HG02840 (cell line): ENCODE measurements around the gene CAMSAP3.

ENCODE experiments used
- ATAC-seq: cut with Tn5 transposase; IDR thresholded peaks from one replicate; pipeline ENCODE4 v1.9.1; 2021; ENCODE audit warnings: mild to moderate bottlenecking, moderate library complexity, moderate number of reproducible peaks; ENCODE audit not compliant: unreplicated experiment, low FRiP score

The CAMSAP3 gene

DNA sequence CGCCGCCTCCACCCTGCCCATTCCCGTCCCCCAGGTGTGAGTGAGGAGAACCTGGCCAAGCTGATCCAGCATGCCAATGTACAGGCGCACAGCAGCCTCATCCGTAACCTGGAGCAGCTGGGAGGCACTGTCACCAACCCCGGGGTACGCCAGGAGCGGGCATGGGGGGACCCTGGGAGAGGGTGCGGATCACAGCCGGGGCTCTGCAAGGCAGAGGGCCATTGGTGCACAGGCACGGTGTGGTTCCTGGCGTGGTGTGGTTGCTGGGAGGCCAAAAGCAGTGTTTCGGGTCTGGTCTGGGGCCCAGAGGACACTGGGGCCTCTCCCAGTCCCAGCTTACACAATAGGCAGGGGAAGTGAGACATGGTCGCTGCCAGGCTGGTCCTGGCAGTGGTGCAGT, 49.5 kb downstream of the CAMSAP3 start:
- no peak for ATAC-seq

DNA sequence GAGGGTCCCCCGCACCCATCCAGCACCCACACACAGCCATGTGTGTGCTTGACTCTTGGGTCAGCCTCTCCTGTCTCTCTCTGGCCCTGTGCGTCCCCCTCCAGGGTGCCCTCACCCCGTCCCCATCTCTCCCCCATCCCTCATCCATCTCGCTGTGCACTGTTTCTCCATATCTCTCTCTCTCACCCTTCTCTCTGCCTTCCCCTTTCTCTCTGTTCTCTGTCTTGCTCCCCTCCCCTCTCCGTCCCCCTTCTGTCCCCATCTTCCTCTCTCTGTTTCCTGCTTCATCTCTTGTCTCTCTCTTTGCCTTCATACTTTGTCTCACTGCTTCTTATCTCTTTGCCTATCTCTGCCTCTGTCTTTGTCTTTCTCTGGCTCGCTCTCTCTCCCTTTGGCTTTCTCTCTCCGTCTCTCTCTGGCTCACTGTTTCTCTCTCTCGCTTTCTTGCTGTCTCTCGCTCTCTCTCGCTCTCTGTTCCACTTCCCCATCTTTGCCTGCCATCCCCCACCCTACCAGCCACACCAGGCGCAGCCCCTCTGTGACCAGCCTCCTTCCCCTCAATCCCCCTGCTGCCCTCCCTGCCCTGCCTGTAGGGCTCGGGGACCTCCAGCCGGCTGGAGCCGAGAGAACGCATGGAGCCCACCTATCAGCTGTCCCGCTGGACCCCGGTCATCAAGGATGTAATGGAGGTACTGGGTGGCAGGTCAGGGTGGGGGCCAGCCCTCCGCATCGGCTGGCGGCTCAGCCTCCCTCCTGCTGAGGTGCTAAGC, 50.2 kb downstream of the CAMSAP3 start:
- no peak for ATAC-seq

- no peak for ATAC-seq
These were observed 50.7 kb downstream of the CAMSAP3 start for GRCh38 chr19:7646426-7646700.

DNA sequence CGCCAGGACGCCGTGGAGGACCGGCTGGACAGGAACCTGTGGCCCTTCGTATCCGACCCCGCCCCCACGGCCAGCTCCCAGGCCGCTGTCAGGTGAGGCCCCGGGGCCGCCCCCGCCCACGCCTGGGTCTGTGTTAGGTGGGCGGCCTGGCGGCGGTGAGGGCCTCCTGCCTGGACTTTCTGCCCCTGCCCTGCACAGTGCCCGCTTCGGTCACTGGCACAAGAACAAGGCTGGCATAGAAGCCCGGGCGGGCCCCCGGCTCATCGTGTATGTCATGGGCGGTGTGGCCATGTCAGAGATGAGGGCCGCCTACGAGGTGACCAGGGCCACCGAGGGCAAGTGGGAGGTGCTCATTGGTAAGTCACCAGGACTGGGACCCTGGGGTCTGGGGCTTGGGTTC, 51.5 kb downstream of the CAMSAP3 start:
- no peak for ATAC-seq

- no peak for ATAC-seq
These were observed 52.8 kb downstream of the CAMSAP3 start for GRCh38 chr19:7648265-7649014.

- ATAC-seq, result no peak
These were observed 54.5 kb downstream of the CAMSAP3 start for GRCh38 chr19:7650148-7650547.

DNA sequence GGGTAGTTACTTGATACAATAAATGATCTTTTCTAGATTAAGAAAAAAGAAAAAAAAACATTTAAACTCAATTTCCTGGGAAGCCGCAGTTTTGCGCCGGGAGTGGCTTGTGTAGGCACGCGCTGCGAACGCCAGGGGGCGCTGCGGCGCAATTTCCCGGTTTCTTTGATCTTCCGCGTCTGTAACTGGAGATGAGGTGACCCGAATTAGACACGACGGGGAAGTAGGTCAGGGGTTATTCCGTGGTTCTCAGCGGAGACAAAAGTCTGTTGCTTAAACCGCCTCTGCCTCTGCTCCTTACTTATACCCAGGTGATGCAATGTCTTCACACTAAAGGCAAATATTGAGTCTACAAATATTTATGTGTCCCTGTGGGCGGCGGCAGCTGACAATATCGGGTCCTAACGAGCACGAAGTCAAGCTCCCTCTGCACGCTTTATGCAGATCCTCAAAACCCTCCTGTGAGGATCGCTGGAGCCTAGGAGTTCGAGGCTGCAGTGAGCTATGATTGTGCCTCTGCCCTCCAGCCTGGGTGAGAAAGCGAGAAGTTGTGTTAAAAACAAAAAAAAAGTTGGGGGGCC, 56.5 kb downstream of the CAMSAP3 start:
- no peak for ATAC-seq

- ATAC-seq, result no peak
These were observed 58.7 kb downstream of the CAMSAP3 start for GRCh38 chr19:7654401-7654800.

DNA sequence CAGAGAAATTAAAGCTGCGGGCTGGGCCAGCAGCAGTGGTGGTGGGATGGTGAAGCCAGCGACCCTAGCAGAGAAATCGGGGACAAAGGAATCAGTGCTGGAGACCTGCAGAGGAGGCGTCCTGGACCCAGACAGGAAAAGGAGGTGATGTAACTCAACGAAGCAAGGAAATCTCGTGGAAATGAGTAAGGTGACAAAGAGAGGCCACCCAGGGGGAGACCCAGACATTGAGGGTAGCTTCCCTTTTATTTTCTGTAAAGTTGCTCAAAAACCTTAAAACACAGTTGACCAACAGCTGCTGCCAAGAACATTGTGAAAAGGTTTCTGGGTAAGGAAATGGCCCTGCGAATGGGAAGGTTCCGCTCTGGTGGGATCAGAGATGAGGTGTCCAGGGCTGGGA, 59.9 kb downstream of the CAMSAP3 start:
- ATAC-seq, result no peak

GRCh38 chr19:7657131-7657751, 61.6 kb downstream of the CAMSAP3 start:
- no peak for ATAC-seq

GRCh38 chr19:7658219-7658686, 62.6 kb downstream of the CAMSAP3 start:
- ATAC-seq, result no peak

DNA sequence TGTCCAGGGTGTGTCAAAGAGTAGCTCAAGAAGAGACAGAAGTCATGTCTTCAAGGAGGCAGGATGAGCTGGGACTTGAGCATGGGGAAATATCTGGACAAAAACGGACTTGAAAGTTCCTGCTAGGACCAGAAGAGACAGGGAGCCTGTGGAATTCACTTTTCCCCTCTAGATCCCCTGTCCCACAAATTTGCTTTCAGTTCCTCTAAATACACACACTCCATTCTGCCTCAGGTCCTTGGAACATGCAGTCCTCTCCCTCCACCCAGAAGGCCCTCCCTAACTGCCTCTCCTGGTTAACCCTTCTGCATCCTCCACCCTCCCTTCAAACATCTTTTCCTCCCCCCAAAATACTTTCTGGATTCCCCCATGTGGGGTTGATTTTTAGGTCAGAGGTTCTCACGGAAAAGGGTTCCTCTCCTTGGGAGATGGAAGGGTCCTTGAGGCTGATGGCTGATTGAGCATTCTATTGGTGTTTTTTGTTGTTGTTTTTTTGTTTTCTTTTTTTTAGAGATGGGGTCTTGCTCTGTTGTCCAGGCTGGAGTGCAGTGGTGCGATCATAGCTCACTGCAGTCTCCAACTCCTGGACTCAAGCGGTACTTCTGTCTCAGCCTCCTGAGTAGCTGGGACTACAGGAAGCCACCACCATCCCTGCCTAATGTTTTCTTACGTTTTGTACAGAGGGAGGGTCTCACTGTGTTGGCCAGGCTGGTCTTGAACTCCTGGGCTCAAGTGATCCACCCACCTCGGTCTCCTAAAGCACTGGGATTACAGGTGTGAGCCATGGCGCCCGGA, 66.3 kb downstream of the CAMSAP3 start:
- no peak for ATAC-seq

DNA sequence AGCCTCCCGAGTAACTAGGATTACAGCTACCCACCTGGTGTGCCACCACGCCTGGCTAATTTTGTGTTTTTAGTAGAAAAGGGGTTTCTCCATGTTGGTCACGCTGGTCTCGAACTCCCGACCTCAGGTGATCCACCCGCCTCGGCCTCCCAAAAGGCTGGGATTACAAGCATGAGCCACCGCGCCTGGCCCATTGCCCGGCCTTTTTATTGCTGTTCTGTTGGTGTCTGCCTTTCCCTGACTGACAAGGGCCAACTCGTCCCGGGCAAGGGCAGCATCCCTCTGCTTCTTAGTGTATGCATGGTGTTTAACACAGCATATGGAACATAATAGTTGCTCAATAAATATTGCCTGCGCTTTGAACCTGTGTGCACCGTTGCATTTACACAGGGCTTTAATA, 67.0 kb downstream of the CAMSAP3 start:
- no peak for ATAC-seq

DNA sequence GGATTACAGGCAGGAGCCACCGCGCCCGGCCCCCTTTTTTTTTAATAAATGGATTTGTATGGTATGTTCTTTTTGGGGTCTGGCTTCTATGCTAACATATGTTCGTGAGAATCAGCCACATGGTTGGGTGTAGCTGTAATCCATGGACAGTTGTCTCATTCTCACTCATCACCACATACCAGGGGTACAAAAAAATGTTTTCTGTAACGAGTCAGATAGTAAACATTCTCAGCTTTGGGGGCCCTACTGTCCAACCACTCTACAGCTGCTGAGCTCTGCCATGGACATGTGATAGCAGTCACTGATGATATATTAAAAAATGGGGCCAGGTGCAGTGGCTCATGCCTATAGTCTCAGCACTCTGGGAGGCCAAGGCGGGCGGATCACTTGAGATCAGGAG, 68.0 kb downstream of the CAMSAP3 start:
- no peak for ATAC-seq

GRCh38 chr19:7665076-7665475, 69.4 kb downstream of the CAMSAP3 start:
- ATAC-seq, result no peak
